ENCODE results near the gene GALK2.

- no peak for TF ChIP-seq CTCF (IDR thresholded peaks at IDR 0.05; ENCODE audit: poor library complexity)
- TF ChIP-seq EZH2 (IDR thresholded peaks at IDR 0.05; ENCODE audit: borderline replicate concordance), result no peak
Observed at GRCh38 chr15:49379996-49380395, 209.9 kb downstream of the GALK2 start.

All from hepatocyte (in vitro differentiated cells).